ENCODE data around the gene KCNH8. TPM values are rescaled to one million over a fixed set of nuclear protein-coding genes. Genes with fewer than 3 reads are reported as not detected.

The KCNH8 gene
- total and polyA plus RNA-seq, 4 donors = 0.02 to 0.08 (median 0.05) TPM; not detected in 1

GRCh38 chr3:19476281-19476680 lies 328.0 kb downstream of the KCNH8 start (continued):
- TF ChIP-seq, protein P1, sequence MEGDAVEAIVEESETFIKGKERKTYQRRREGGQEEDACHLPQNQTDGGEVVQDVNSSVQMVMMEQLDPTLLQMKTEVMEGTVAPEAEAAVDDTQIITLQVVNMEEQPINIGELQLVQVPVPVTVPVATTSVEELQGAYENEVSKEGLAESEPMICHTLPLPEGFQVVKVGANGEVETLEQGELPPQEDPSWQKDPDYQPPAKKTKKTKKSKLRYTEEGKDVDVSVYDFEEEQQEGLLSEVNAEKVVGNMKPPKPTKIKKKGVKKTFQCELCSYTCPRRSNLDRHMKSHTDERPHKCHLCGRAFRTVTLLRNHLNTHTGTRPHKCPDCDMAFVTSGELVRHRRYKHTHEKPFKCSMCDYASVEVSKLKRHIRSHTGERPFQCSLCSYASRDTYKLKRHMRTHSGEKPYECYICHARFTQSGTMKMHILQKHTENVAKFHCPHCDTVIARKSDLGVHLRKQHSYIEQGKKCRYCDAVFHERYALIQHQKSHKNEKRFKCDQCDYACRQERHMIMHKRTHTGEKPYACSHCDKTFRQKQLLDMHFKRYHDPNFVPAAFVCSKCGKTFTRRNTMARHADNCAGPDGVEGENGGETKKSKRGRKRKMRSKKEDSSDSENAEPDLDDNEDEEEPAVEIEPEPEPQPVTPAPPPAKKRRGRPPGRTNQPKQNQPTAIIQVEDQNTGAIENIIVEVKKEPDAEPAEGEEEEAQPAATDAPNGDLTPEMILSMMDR (IDR thresholded peaks at IDR 0.05; ENCODE audit: low read depth, low read length, missing input control) = no peak
- no peak for TF ChIP-seq TAF1 (conservative IDR thresholded peaks at IDR 0.05)
- TF ChIP-seq RAD21 (IDR thresholded peaks at IDR 0.05) = no peak
- no peak for TF ChIP-seq EGR1 (IDR thresholded peaks at IDR 0.05; ENCODE audit: low read depth in 2 of 2)

DNA sequence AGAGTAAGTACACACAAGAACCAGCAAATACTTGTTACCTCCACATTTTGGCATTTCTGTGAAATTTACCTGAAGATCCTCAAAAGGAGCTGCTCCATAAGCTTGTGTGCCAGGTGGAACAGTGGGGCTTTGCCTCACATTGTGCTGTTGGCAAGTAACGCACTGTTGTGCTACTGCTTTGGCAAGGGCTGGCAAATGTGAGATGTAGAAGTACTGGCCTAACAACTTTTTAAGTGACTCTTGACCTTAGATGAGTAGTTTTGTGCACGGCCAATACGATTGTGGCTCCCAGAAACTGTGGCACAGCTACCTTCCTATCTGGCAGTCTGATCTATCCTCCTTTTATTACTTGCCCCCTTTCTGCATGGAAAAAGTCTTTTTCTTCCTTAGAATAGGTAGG lies 337.0 kb downstream of the KCNH8 start:
- H3K9me3 ChIP-seq (ENCODE audit: control insufficient read depth in 4 of 4, low read length in 3 of 4) = no peaks in the 10 kb centered on the region
- no peak overlapping the region for H3K27ac ChIP-seq (ENCODE audit: low read depth in 1 of 2, low read length in 2 of 2)

GRCh38 chr3:19487386-19487785 lies 339.1 kb downstream of the KCNH8 start:
- Histone ChIP-seq H3K27ac (ENCODE audit: low read depth in 1 of 2, low read length in 2 of 2) (no peak overlapping the region), H3K36me3 (ENCODE audit: control insufficient read depth in 4 of 4, insufficient read depth in 3 of 4, low read depth in 1 of 4, low read length in 3 of 4) (no peaks in the 10 kb centered on the region), H3K4me3 (ENCODE audit: low read depth in 1 of 3, low read length in 3 of 3) (no peak overlapping the region), H3K9ac (ENCODE audit: low read depth in 1 of 2, low read length in 2 of 2) (no peak overlapping the region), H3K27me3 (ENCODE audit: control insufficient read depth in 4 of 4, insufficient read depth in 4 of 4, low read length in 3 of 4) (no peaks in the 10 kb centered on the region), H3K4me1 (ENCODE audit: control insufficient read depth in 4 of 4, insufficient read depth in 4 of 4, low read length in 3 of 4) (no peaks in the 10 kb centered on the region), H3K9me3 (ENCODE audit: control insufficient read depth in 4 of 4, low read length in 3 of 4) (no peaks in the 10 kb centered on the region)
- no peak for DNase-seq (ENCODE audit: low spot score)
- TF ChIP-seq EGR1 (IDR thresholded peaks at IDR 0.05; ENCODE audit: low read depth in 2 of 2) = no peak
- no peak for TF ChIP-seq JUND (IDR thresholded peaks at IDR 0.05)
- no peak for TF ChIP-seq RXRA (IDR thresholded peaks at IDR 0.05)
- no peak for TF ChIP-seq NR2F2 (IDR thresholded peaks at IDR 0.05)
- no peak for TF ChIP-seq HNF4G (IDR thresholded peaks at IDR 0.05)
- TF ChIP-seq RAD21 (IDR thresholded peaks at IDR 0.05) = no peak
- TF ChIP-seq, protein P1 (IDR thresholded peaks at IDR 0.05; ENCODE audit: low read depth, low read length, missing input control) = no peak
- TF ChIP-seq FOXA1 (IDR thresholded peaks at IDR 0.05) = no peak
- TF ChIP-seq TAF1 (conservative IDR thresholded peaks at IDR 0.05) = no peak
- TF ChIP-seq GABPA (IDR thresholded peaks at IDR 0.05 in 1 of 2, conservative IDR thresholded peaks at IDR 0.05 in 1 of 2) = no peak
- TF ChIP-seq HNF4A (conservative IDR thresholded peaks at IDR 0.05) = no peak
- TF ChIP-seq, protein P2, sequence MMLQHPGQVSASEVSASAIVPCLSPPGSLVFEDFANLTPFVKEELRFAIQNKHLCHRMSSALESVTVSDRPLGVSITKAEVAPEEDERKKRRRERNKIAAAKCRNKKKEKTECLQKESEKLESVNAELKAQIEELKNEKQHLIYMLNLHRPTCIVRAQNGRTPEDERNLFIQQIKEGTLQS (IDR thresholded peaks at IDR 0.05) = no peak
- no peak for TF ChIP-seq FOXA2 (IDR thresholded peaks at IDR 0.05)
- TF ChIP-seq YY1 (IDR thresholded peaks at IDR 0.05) = no peak
- TF ChIP-seq SP1 (IDR thresholded peaks at IDR 0.05) = no peak
- WGBS = 79% methylated on average over 6 of the region's 6 CpGs

More for the DNA sequence above, 337.0 kb downstream of the KCNH8 start:
- TF ChIP-seq, protein P3, sequence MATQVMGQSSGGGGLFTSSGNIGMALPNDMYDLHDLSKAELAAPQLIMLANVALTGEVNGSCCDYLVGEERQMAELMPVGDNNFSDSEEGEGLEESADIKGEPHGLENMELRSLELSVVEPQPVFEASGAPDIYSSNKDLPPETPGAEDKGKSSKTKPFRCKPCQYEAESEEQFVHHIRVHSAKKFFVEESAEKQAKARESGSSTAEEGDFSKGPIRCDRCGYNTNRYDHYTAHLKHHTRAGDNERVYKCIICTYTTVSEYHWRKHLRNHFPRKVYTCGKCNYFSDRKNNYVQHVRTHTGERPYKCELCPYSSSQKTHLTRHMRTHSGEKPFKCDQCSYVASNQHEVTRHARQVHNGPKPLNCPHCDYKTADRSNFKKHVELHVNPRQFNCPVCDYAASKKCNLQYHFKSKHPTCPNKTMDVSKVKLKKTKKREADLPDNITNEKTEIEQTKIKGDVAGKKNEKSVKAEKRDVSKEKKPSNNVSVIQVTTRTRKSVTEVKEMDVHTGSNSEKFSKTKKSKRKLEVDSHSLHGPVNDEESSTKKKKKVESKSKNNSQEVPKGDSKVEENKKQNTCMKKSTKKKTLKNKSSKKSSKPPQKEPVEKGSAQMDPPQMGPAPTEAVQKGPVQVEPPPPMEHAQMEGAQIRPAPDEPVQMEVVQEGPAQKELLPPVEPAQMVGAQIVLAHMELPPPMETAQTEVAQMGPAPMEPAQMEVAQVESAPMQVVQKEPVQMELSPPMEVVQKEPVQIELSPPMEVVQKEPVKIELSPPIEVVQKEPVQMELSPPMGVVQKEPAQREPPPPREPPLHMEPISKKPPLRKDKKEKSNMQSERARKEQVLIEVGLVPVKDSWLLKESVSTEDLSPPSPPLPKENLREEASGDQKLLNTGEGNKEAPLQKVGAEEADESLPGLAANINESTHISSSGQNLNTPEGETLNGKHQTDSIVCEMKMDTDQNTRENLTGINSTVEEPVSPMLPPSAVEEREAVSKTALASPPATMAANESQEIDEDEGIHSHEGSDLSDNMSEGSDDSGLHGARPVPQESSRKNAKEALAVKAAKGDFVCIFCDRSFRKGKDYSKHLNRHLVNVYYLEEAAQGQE (IDR thresholded peaks at IDR 0.05) = no peak
- no peak for TF ChIP-seq YY1 (IDR thresholded peaks at IDR 0.05)
- no peak for TF ChIP-seq NR2F2 (IDR thresholded peaks at IDR 0.05)
- TF ChIP-seq HNF4G (IDR thresholded peaks at IDR 0.05) = no peak
- no peak for TF ChIP-seq SP1 (IDR thresholded peaks at IDR 0.05)
- no peak for TF ChIP-seq EGR1 (IDR thresholded peaks at IDR 0.05; ENCODE audit: low read depth in 2 of 2)
- WGBS = 83% methylated on average over 3 of the region's 3 CpGs
- Histone ChIP-seq H3K4me1 (ENCODE audit: control insufficient read depth in 4 of 4, insufficient read depth in 4 of 4, low read length in 3 of 4) (no peaks in the 10 kb centered on the region), H3K9ac (ENCODE audit: low read depth in 1 of 2, low read length in 2 of 2) (no peak overlapping the region), H3K4me3 (ENCODE audit: low read depth in 1 of 3, low read length in 3 of 3) (no peak overlapping the region), H3K36me3 (ENCODE audit: control insufficient read depth in 4 of 4, insufficient read depth in 3 of 4, low read depth in 1 of 4, low read length in 3 of 4) (no peaks in the 10 kb centered on the region), H3K27me3 (ENCODE audit: control insufficient read depth in 4 of 4, insufficient read depth in 4 of 4, low read length in 3 of 4) (no peaks in the 10 kb centered on the region)
- no peak for DNase-seq (ENCODE audit: low spot score)
